ENCODE results near the gene PLCH2.

The PLCH2 gene

GRCh38 chr1:2518528-2518927 is 42.4 kb downstream of the PLCH2 start:
- TF ChIP-seq, protein P1, sequence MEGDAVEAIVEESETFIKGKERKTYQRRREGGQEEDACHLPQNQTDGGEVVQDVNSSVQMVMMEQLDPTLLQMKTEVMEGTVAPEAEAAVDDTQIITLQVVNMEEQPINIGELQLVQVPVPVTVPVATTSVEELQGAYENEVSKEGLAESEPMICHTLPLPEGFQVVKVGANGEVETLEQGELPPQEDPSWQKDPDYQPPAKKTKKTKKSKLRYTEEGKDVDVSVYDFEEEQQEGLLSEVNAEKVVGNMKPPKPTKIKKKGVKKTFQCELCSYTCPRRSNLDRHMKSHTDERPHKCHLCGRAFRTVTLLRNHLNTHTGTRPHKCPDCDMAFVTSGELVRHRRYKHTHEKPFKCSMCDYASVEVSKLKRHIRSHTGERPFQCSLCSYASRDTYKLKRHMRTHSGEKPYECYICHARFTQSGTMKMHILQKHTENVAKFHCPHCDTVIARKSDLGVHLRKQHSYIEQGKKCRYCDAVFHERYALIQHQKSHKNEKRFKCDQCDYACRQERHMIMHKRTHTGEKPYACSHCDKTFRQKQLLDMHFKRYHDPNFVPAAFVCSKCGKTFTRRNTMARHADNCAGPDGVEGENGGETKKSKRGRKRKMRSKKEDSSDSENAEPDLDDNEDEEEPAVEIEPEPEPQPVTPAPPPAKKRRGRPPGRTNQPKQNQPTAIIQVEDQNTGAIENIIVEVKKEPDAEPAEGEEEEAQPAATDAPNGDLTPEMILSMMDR (IDR thresholded peaks at IDR 0.05): no peak

DNA sequence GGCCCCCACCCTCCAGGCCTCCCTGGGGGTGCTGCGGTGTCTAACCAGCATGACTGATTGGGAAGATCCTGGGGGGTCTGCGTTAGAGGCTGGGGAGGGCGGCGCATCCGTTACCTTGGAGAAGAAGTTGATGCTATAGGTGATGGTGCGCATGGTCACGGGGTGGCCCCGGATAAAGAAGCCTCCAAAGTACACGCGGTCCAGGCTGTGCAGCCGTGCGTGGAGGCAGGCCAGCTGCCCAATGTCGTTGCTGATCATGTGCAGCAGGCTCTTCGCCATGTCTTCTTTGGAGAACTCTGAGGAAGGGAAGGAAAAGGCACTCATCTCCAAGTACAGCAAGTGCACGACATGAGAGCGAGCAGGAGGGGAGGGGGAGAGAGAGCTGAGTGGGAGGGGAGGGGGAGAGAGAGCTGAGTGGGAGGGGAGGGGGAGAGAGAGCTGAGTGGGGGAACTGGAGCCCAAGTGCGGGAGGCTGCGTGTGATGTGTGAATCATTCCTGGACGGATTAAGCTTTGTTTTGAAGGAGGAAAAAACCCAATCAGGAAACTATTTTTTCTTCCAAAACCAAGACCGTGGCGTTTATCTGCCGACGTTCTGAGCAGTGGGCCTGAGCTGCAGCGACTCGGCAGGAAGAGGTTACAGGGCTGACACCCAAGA is 43.1 kb downstream of the PLCH2 start:
- TF ChIP-seq, protein P1 (IDR thresholded peaks at IDR 0.05): no peak

DNA sequence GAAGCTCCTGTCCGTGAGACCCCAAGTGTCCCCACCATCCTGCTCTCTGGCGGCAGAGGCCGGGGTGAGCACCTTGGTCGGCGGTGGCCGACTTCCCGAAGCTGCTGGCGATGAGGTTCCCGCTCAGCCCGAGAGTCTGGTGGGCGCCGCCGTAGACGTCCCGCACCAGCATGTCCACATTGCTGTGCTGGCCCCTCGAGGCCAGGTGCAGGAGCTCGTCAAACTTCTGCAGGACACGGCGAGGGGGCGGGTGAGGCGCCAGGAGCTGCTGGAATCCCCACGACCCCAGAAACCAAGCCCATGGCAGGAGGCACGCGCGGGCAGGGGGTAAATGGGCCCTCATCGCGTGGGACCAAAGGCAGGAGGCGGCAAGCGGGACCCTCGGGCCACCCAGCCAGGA is 43.6 kb downstream of the PLCH2 start:
- TF ChIP-seq, protein P1 (IDR thresholded peaks at IDR 0.05): no peak

DNA sequence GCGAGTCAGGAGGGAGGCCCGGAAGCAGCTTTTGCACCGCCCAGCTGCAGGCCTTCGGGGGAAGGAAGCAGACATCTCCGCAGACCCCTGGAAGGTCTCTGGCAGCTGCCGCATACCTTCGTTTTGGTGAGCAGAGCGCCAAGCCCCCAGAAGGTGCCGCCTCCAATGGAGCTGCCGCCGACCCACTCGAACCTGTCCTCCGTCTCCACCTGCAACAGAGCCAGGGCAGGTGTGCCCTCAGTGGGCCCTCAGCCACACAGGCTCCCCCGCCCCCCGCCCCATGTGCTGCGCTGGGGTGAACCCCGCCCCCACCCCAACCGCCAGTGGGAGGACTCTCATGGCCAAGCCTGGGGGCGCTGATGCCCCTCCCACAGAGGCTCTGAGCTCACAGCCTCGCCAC is 44.1 kb downstream of the PLCH2 start:
- TF ChIP-seq, protein P1 (IDR thresholded peaks at IDR 0.05): no peak

- TF ChIP-seq, protein P1 (IDR thresholded peaks at IDR 0.05): no peak
These were observed 44.7 kb downstream of the PLCH2 start for GRCh38 chr1:2520806-2521205.

- TF ChIP-seq, protein P1 (IDR thresholded peaks at IDR 0.05): no peak
These were observed 46.1 kb downstream of the PLCH2 start for GRCh38 chr1:2522230-2522629.

GRCh38 chr1:2523191-2523890 is 47.3 kb downstream of the PLCH2 start:
- TF ChIP-seq, protein P1 (IDR thresholded peaks at IDR 0.05): peak; percentile 41; the same call in 1 of the 2 replicates
